WTC11 (cell line): Measurements from ENCODE around the gene ESYT1. TPM values are rescaled to one million over a fixed set of nuclear protein-coding genes. Genes with fewer than 3 reads are reported as not detected.

Experiments used
- ATAC-seq: fragments of 200-7000 bp; cut with Tn5 transposase; 2 replicates; pipeline ENCODE4 v1.10.0; 2021; ENCODE audit warnings: mild to moderate bottlenecking, moderate library complexity
- CTCF ChIA-PET: fragments of 300-600 bp; sonication (Branson Sonifier 250); formaldehyde crosslinking; loops from one replicate; lab custom pipeline; 2021; ENCODE audit warnings: antibody characterized with exemption; lab: Charles Lee
- POLR2A ChIA-PET: fragments of 350-600 bp; sonication (Branson Sonifier 250); formaldehyde crosslinking; loops from one replicate; lab custom pipeline; 2021; ENCODE audit warnings: antibody characterized with exemption; lab: Charles Lee
- DNase-seq: peaks from one replicate; pipeline ENCODE4 v3.0.0; 2021; ENCODE audit warnings: low spot score
- H3K27ac Mint-ChIP-seq: 2 replicates; pipeline ENCODE4 v1.8.0; 2021; ENCODE audit warnings: mixed read lengths
- H3K27me3 Mint-ChIP-seq: 2 replicates; pipeline ENCODE4 v1.8.0; 2021; ENCODE audit warnings: low read depth, mild to moderate bottlenecking, moderate library complexity, mixed read lengths
- H3K36me3 Mint-ChIP-seq: 2 replicates; pipeline ENCODE4 v1.8.0; 2021; ENCODE audit warnings: mixed read lengths
- H3K4me1 Mint-ChIP-seq: 2 replicates; pipeline ENCODE4 v1.8.0; 2022; ENCODE audit warnings: mixed read lengths
- H3K4me3 Mint-ChIP-seq: 2 replicates; pipeline ENCODE4 v1.8.0; 2021; ENCODE audit warnings: mild to moderate bottlenecking, moderate library complexity, mixed read lengths
- H3K9me3 Mint-ChIP-seq: 2 replicates; pipeline ENCODE4 v1.8.0; 2021; ENCODE audit warnings: mixed read lengths
- ATF3 ChIP-seq: sonication (generic); formaldehyde crosslinking; conservative IDR thresholded peaks from 2 replicates; pipeline ENCODE4 v1.8.1; 2022; ENCODE audit warnings: mild to moderate bottlenecking, missing genetic modification reagents
- FOXJ3 ChIP-seq: sonication (generic); formaldehyde crosslinking; IDR thresholded peaks from 2 replicates; pipeline ENCODE4 v1.9.0; 2021; ENCODE audit warnings: missing genetic modification reagents, mild to moderate bottlenecking, borderline replicate concordance
- FOXP1 ChIP-seq: sonication (generic); formaldehyde crosslinking; IDR thresholded peaks from 2 replicates; pipeline ENCODE4 v1.8.0; 2022; ENCODE audit warnings: missing genetic modification reagents, mild to moderate bottlenecking, moderate library complexity, borderline replicate concordance
- GTF2I ChIP-seq: fragments of 250-450 bp; sonication (Bioruptor Pico); conservative IDR thresholded peaks from 2 replicates; pipeline ENCODE4 v1.4.0; 2021; ENCODE audit warnings: mild to moderate bottlenecking
- HMGXB4 ChIP-seq: sonication (generic); formaldehyde crosslinking; IDR thresholded peaks from 2 replicates; pipeline ENCODE4 v1.8.1; 2023; ENCODE audit warnings: mild to moderate bottlenecking, moderate library complexity, missing genetic modification reagents
- RELA ChIP-seq: sonication (generic); formaldehyde crosslinking; IDR thresholded peaks from 2 replicates; pipeline ENCODE4 v1.8.1; 2022; ENCODE audit warnings: missing genetic modification reagents, mild to moderate bottlenecking, borderline replicate concordance
- RORB ChIP-seq: fragments of 250-450 bp; sonication (Bioruptor Pico); IDR thresholded peaks from 2 replicates; pipeline ENCODE4 v1.9.0; 2021; ENCODE audit warnings: mild to moderate bottlenecking
- SOX15 ChIP-seq: fragments of 250-450 bp; sonication (Bioruptor Pico); IDR thresholded peaks from 2 replicates; pipeline ENCODE4 v1.9.0; 2021; ENCODE audit warnings: mild to moderate bottlenecking
- STAT6 ChIP-seq: sonication (generic); formaldehyde crosslinking; conservative IDR thresholded peaks from 2 replicates; pipeline ENCODE4 v1.8.1; 2023; ENCODE audit warnings: mild to moderate bottlenecking, low read depth, missing genetic modification reagents, moderate library complexity
- ZNF425 ChIP-seq: fragments of 250-450 bp; sonication (Bioruptor Pico); conservative IDR thresholded peaks from 2 replicates; pipeline ENCODE4 v1.9.0; 2021; ENCODE audit warnings: mild to moderate bottlenecking
- ZNF671 ChIP-seq: fragments of 250-450 bp; sonication (Bioruptor Pico); IDR thresholded peaks from 2 replicates; pipeline ENCODE4 v1.8.0; 2021; ENCODE audit warnings: mild to moderate bottlenecking
- ZSCAN18 ChIP-seq: fragments of 250-450 bp; sonication (Bioruptor Pico); IDR thresholded peaks from 2 replicates; pipeline ENCODE4 v2.1.2; 2022; ENCODE audit warnings: mild to moderate bottlenecking, moderate library complexity
- total RNA-seq: library from RNA; stranded (reverse); gene quantifications from 3 replicates; pipeline ENCODE4 v1.2.3, GENCODE V29; 2021
- TF ChIP-seq, protein P1 (sequence below): sonication (generic); formaldehyde crosslinking; IDR thresholded peaks from 2 replicates; pipeline ENCODE4 v1.8.0; 2023; ENCODE audit warnings: missing genetic modification reagents, mild to moderate bottlenecking, borderline replicate concordance
- TF ChIP-seq, protein P2 (sequence below): sonication (generic); formaldehyde crosslinking; IDR thresholded peaks from 2 replicates; pipeline ENCODE4 v1.8.1; 2023; ENCODE audit warnings: mild to moderate bottlenecking, missing genetic modification reagents, moderate library complexity
- TF ChIP-seq, protein P3 (sequence below): sonication (generic); formaldehyde crosslinking; IDR thresholded peaks from 2 replicates; pipeline ENCODE4 v1.8.0; 2022; ENCODE audit warnings: mild to moderate bottlenecking, missing genetic modification reagents
- TF ChIP-seq, protein P4 (sequence below): sonication (generic); formaldehyde crosslinking; IDR thresholded peaks from 2 replicates; pipeline ENCODE4 v1.8.1; 2022; ENCODE audit warnings: mild to moderate bottlenecking, moderate library complexity, missing genetic modification reagents
- TF ChIP-seq, protein P5 (sequence below): sonication (generic); formaldehyde crosslinking; IDR thresholded peaks from 2 replicates; pipeline ENCODE4 v1.8.1; 2023; ENCODE audit warnings: mild to moderate bottlenecking, missing genetic modification reagents

ESYT1 gene
- total RNA-seq, 1 experiment from 2014 or later: 80.1 TPM

- TF ChIP-seq, protein P1, sequence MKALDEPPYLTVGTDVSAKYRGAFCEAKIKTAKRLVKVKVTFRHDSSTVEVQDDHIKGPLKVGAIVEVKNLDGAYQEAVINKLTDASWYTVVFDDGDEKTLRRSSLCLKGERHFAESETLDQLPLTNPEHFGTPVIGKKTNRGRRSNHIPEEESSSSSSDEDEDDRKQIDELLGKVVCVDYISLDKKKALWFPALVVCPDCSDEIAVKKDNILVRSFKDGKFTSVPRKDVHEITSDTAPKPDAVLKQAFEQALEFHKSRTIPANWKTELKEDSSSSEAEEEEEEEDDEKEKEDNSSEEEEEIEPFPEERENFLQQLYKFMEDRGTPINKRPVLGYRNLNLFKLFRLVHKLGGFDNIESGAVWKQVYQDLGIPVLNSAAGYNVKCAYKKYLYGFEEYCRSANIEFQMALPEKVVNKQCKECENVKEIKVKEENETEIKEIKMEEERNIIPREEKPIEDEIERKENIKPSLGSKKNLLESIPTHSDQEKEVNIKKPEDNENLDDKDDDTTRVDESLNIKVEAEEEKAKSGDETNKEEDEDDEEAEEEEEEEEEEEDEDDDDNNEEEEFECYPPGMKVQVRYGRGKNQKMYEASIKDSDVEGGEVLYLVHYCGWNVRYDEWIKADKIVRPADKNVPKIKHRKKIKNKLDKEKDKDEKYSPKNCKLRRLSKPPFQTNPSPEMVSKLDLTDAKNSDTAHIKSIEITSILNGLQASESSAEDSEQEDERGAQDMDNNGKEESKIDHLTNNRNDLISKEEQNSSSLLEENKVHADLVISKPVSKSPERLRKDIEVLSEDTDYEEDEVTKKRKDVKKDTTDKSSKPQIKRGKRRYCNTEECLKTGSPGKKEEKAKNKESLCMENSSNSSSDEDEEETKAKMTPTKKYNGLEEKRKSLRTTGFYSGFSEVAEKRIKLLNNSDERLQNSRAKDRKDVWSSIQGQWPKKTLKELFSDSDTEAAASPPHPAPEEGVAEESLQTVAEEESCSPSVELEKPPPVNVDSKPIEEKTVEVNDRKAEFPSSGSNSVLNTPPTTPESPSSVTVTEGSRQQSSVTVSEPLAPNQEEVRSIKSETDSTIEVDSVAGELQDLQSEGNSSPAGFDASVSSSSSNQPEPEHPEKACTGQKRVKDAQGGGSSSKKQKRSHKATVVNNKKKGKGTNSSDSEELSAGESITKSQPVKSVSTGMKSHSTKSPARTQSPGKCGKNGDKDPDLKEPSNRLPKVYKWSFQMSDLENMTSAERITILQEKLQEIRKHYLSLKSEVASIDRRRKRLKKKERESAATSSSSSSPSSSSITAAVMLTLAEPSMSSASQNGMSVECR (CRISPR knock-in tag): no peak
- TF ChIP-seq ATF3 (CRISPR knock-in tag) (no peak), STAT6 (CRISPR knock-in tag) (no peak), ZSCAN18 (no peak), HMGXB4 (CRISPR knock-in tag) (no peak), SOX15 (CRISPR knock-in tag) (no peak)
- TF ChIP-seq, protein P2, sequence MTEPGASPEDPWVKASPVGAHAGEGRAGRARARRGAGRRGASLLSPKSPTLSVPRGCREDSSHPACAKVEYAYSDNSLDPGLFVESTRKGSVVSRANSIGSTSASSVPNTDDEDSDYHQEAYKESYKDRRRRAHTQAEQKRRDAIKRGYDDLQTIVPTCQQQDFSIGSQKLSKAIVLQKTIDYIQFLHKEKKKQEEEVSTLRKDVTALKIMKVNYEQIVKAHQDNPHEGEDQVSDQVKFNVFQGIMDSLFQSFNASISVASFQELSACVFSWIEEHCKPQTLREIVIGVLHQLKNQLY: no peak
- TF ChIP-seq, protein P3, sequence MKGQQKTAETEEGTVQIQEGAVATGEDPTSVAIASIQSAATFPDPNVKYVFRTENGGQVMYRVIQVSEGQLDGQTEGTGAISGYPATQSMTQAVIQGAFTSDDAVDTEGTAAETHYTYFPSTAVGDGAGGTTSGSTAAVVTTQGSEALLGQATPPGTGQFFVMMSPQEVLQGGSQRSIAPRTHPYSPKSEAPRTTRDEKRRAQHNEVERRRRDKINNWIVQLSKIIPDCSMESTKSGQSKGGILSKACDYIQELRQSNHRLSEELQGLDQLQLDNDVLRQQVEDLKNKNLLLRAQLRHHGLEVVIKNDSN (CRISPR knock-in tag): no peak
- TF ChIP-seq, protein P4, sequence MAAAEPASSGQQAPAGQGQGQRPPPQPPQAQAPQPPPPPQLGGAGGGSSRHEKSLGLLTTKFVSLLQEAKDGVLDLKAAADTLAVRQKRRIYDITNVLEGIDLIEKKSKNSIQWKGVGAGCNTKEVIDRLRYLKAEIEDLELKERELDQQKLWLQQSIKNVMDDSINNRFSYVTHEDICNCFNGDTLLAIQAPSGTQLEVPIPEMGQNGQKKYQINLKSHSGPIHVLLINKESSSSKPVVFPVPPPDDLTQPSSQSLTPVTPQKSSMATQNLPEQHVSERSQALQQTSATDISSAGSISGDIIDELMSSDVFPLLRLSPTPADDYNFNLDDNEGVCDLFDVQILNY (CRISPR knock-in tag): no peak
Observed at GRCh38 chr12:56086608-56087007, 41.5 kb upstream of the ESYT1 start (continued).

GRCh38 chr12:56087220-56087619 lies 40.8 kb upstream of the ESYT1 start:
- DNase-seq (peak; percentile 19), ATAC-seq (no peak)
- Mint-ChIP-seq H3K27ac (no peak overlapping the region; the same call in 1 of the 2 replicates), H3K36me3 (peaks cover 58% of the 10 kb centered on the region), H3K9me3 (no peaks in the 10 kb centered on the region), H3K4me1 (no peaks in the 10 kb centered on the region), H3K4me3 (no peak overlapping the region), H3K27me3 (no peaks in the 10 kb centered on the region)
- ChIA-PET POLR2A (no interaction called here), CTCF (interaction anchor here (0.6 kb wide), 1 partner anchor 433 kb away, joined by 4 read pairs; no protein-coding TSS in a partner anchor)
- no peak for TF ChIP-seq FOXP1 (CRISPR knock-in tag)
- no peak for TF ChIP-seq RELA (CRISPR knock-in tag)
- TF ChIP-seq, protein P5, sequence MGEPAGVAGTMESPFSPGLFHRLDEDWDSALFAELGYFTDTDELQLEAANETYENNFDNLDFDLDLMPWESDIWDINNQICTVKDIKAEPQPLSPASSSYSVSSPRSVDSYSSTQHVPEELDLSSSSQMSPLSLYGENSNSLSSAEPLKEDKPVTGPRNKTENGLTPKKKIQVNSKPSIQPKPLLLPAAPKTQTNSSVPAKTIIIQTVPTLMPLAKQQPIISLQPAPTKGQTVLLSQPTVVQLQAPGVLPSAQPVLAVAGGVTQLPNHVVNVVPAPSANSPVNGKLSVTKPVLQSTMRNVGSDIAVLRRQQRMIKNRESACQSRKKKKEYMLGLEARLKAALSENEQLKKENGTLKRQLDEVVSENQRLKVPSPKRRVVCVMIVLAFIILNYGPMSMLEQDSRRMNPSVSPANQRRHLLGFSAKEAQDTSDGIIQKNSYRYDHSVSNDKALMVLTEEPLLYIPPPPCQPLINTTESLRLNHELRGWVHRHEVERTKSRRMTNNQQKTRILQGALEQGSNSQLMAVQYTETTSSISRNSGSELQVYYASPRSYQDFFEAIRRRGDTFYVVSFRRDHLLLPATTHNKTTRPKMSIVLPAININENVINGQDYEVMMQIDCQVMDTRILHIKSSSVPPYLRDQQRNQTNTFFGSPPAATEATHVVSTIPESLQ (CRISPR knock-in tag): no peak
- TF ChIP-seq ZNF671: no peak
- no peak for TF ChIP-seq FOXJ3 (CRISPR knock-in tag)
- TF ChIP-seq ZNF425 (CRISPR knock-in tag): no peak
- no peak for TF ChIP-seq GTF2I (CRISPR knock-in tag)
- TF ChIP-seq RORB (CRISPR knock-in tag): no peak
